HT-29 (cell line): ENCODE results near the gene STAB2. TPM values are rescaled to one million over a fixed set of nuclear protein-coding genes. Genes with fewer than 3 reads are reported as not detected.

Experiments
- DNase-seq: peaks from one replicate; pipeline ENCODE4 v3.0.0-alpha.2; 2015; ENCODE audit warnings: low spot score
- total RNA-seq: library from RNA; depleted of rRNA; stranded (reverse); fragments of >200 nt; shearing (Covaris generic); gene quantifications from 2 replicates; pipeline ENCODE4 v1.2.3, GENCODE V29; 2014

The STAB2 gene
- total RNA-seq, 1 experiment from 2014 or later = 0.05 TPM

- no peak for DNase-seq
Measured at GRCh38 chr12:103580026-103580425, 7.0 kb upstream of the STAB2 start.

- no peak for DNase-seq
Measured at GRCh38 chr12:103583008-103583407, 4.1 kb upstream of the STAB2 start.

- DNase-seq = peak; percentile 28
Measured at GRCh38 chr12:103586132-103586531, 941 bp upstream of the STAB2 start.

- DNase-seq = no peak
Measured at GRCh38 chr12:103588680-103589079, 1.6 kb downstream of the STAB2 start.

GRCh38 chr12:103589517-103589916 lies 2.4 kb downstream of the STAB2 start:
- DNase-seq = no peak

GRCh38 chr12:103590271-103590670 lies 3.2 kb downstream of the STAB2 start:
- no peak for DNase-seq

GRCh38 chr12:103596981-103597380 lies 9.9 kb downstream of the STAB2 start:
- DNase-seq = no peak

- DNase-seq = no peak
Measured at GRCh38 chr12:103599274-103599673, 12.2 kb downstream of the STAB2 start.

- no peak for DNase-seq
Measured at GRCh38 chr12:103600967-103601728, 14.1 kb downstream of the STAB2 start.

GRCh38 chr12:103620395-103620794 lies 33.3 kb downstream of the STAB2 start:
- DNase-seq = no peak

- no peak for DNase-seq
Measured at GRCh38 chr12:103623716-103624115, 36.6 kb downstream of the STAB2 start.

GRCh38 chr12:103626498-103626897 lies 39.4 kb downstream of the STAB2 start:
- DNase-seq = peak; percentile 27

- DNase-seq = no peak
Measured at GRCh38 chr12:103627189-103627855, 40.2 kb downstream of the STAB2 start.

GRCh38 chr12:103632554-103633216 lies 45.6 kb downstream of the STAB2 start:
- DNase-seq = peak; percentile 83

- no peak for DNase-seq
Measured at GRCh38 chr12:103634732-103635131, 47.7 kb downstream of the STAB2 start.

- no peak for DNase-seq
Measured at GRCh38 chr12:103635419-103635818, 48.3 kb downstream of the STAB2 start.

GRCh38 chr12:103637021-103637420 lies 49.9 kb downstream of the STAB2 start:
- no peak for DNase-seq

- DNase-seq = no peak
Measured at GRCh38 chr12:103637429-103637828, 50.4 kb downstream of the STAB2 start.

- DNase-seq = no peak
Measured at GRCh38 chr12:103639983-103640382, 52.9 kb downstream of the STAB2 start.

GRCh38 chr12:103640410-103640809 lies 53.3 kb downstream of the STAB2 start:
- DNase-seq = no peak

GRCh38 chr12:103640831-103641230 lies 53.8 kb downstream of the STAB2 start:
- DNase-seq = no peak

GRCh38 chr12:103642240-103642864 lies 55.3 kb downstream of the STAB2 start:
- no peak for DNase-seq
